Activated CD4-positive, alpha-beta T cell treated with anti-CD3 and anti-CD28 coated beads, Interleukin-2, amount 10 ng/mL, durations not matched to agents 7 days and 5 days (primary cell): Measurements from ENCODE around the gene RILPL1. TPM values are rescaled to one million over a fixed set of nuclear protein-coding genes. Genes with fewer than 3 reads are reported as not detected.
"Not testable (repeated sequence)": the region's sequence is repeated elsewhere in the genome, so short reads cannot be mapped to it uniquely, and the experiment has no call there.

Experiments
- CTCF ChIA-PET: fragments of 350-600 bp; sonication (Branson Sonifier 250); formaldehyde crosslinking; loops from one replicate; lab custom pipeline; 2021; ENCODE audit warnings: antibody characterized with exemption; lab: Charles Lee
- POLR2A ChIA-PET: fragments of 350-600 bp; sonication (Branson Sonifier 250); formaldehyde crosslinking; loops from one replicate; lab custom pipeline; 2021; ENCODE audit warnings: antibody characterized with exemption; lab: Charles Lee
- DNase-seq: peaks from one replicate; pipeline ENCODE4 v3.0.0-alpha.2; 2020
- H3K27ac Mint-ChIP-seq: one replicate; pipeline ENCODE4 v1.8.0; 2021; ENCODE audit warnings: mild to moderate bottlenecking, moderate library complexity, mixed read lengths
- H3K27me3 Mint-ChIP-seq: one replicate; pipeline ENCODE4 v1.8.0; 2021; ENCODE audit warnings: mixed read lengths
- H3K36me3 Mint-ChIP-seq: one replicate; pipeline ENCODE4 v1.8.0; 2021; ENCODE audit warnings: low read depth, mixed read lengths
- H3K4me1 Mint-ChIP-seq: one replicate; pipeline ENCODE4 v1.8.0; 2021; ENCODE audit warnings: mixed read lengths
- H3K4me3 Mint-ChIP-seq: one replicate; pipeline ENCODE4 v1.8.0; 2021; ENCODE audit warnings: mild to moderate bottlenecking, moderate library complexity, mixed read lengths
- H3K9me3 Mint-ChIP-seq: one replicate; pipeline ENCODE4 v1.8.0; 2021; ENCODE audit warnings: mixed read lengths
- total RNA-seq, 2 experiments: library from RNA; stranded (reverse); gene quantifications; one replicate each; pipeline ENCODE4 v1.2.3, GENCODE V29; 2021

Gene RILPL1
- total RNA-seq, 2 experiments from 2014 or later, result 0.79 to 0.89 TPM

GRCh38 chr12:123471374-123472068 lies 62.0 kb downstream of the RILPL1 start:
- Mint-ChIP-seq H3K27me3 (no peaks in the 10 kb centered on the region), H3K9me3 (no peaks in the 10 kb centered on the region)
- CTCF ChIA-PET, result no interaction called here

GRCh38 chr12:123469978-123470377 lies 63.5 kb downstream of the RILPL1 start:
- DNase-seq, result no peak
- H3K4me3 Mint-ChIP-seq, result no peak overlapping the region
- no peaks in the 10 kb centered on the region for H3K27me3 Mint-ChIP-seq
- CTCF ChIA-PET, result interaction anchor here (1.1 kb wide), 1 partner anchor 13 kb away, joined by 4 read pairs; no protein-coding TSS in a partner anchor
- peaks cover 24% of the 10 kb centered on the region for H3K4me1 Mint-ChIP-seq
- no peaks in the 10 kb centered on the region for H3K9me3 Mint-ChIP-seq
- H3K27ac Mint-ChIP-seq, result no peak overlapping the region
- POLR2A ChIA-PET, result no interaction called here
- H3K36me3 Mint-ChIP-seq, result peaks cover 23% of the 10 kb centered on the region

More at GRCh38 chr12:123471374-123472068, 62.0 kb downstream of the RILPL1 start:
- Mint-ChIP-seq H3K4me3 (no peak overlapping the region), H3K4me1 (peaks cover 23% of the 10 kb centered on the region), H3K36me3 (peaks cover 13% of the 10 kb centered on the region), H3K27ac (no peak overlapping the region)
- no peak for DNase-seq
- POLR2A ChIA-PET, result no interaction called here

- Mint-ChIP-seq H3K9me3 (no peaks in the 10 kb centered on the region), H3K36me3 (peaks cover 28% of the 10 kb centered on the region), H3K27ac (peak overlapping the region; percentile 31), H3K4me1 (peaks cover 17% of the 10 kb centered on the region), H3K27me3 (no peaks in the 10 kb centered on the region), H3K4me3 (no peak overlapping the region)
- DNase-seq, result no peak
- POLR2A ChIA-PET, result no interaction called here
- CTCF ChIA-PET, result no interaction called here
Measured at GRCh38 chr12:123468786-123469185, 64.7 kb downstream of the RILPL1 start.

GRCh38 chr12:123465084-123465483 lies 68.4 kb downstream of the RILPL1 start:
- peaks cover 31% of the 10 kb centered on the region for H3K4me1 Mint-ChIP-seq
- no peaks in the 10 kb centered on the region for H3K27me3 Mint-ChIP-seq
- ChIA-PET CTCF (interaction anchor here (0.6 kb wide), 1 partner anchor 1855 kb away, joined by 3 read pairs; no protein-coding TSS in a partner anchor), POLR2A (interaction anchor here (0.6 kb wide), 1 partner anchor 32 kb away, joined by 8 read pairs; no protein-coding TSS in a partner anchor)
- no peak overlapping the region for H3K4me3 Mint-ChIP-seq
- no peak for DNase-seq
- H3K27ac Mint-ChIP-seq, result no peak overlapping the region
- peaks cover 32% of the 10 kb centered on the region for H3K36me3 Mint-ChIP-seq
- H3K9me3 Mint-ChIP-seq, result no peaks in the 10 kb centered on the region

- not testable (repeated sequence) for H3K9me3 Mint-ChIP-seq, H3K27ac Mint-ChIP-seq, H3K4me3 Mint-ChIP-seq, DNase-seq, H3K27me3 Mint-ChIP-seq
- CTCF ChIA-PET, result interaction anchor here (1.0 kb wide), 1 partner anchor 175 kb away, joined by 5 read pairs; no protein-coding TSS in a partner anchor
- Mint-ChIP-seq H3K36me3 (peaks cover 41% of the 10 kb centered on the region), H3K4me1 (peaks cover 37% of the 10 kb centered on the region)
- POLR2A ChIA-PET, result interaction anchor here (0.6 kb wide), 1 partner anchor 585 kb away, joined by 3 read pairs; no protein-coding TSS in a partner anchor
Measured at GRCh38 chr12:123463174-123463573, 70.3 kb downstream of the RILPL1 start.

- ChIA-PET POLR2A (interaction anchor here (1.6 kb wide), 1 partner anchor 92 kb away, joined by 4 read pairs; no protein-coding TSS in a partner anchor), CTCF (interaction anchor here (1.6 to 1.8 kb wide), 3 partner anchors 10 to 93 kb away, joined by 4 to 7 read pairs (median 6); partner anchors contain the start of gene SBNO1)
- DNase-seq, result peak; percentile 88
- Mint-ChIP-seq H3K9me3 (no peaks in the 10 kb centered on the region), H3K4me1 (peaks cover 27% of the 10 kb centered on the region), H3K4me3 (peak within 1 kb of the TSS; percentile 93), H3K36me3 (peaks cover 18% of the 10 kb centered on the region), H3K27ac (peak within 1 kb of the TSS; percentile 100), H3K27me3 (no peaks in the 10 kb centered on the region)
Measured at GRCh38 chr12:123457980-123458779, 75.3 kb downstream of the RILPL1 start, which contains the start of gene SNRNP35. TSS of gene SNRNP35 (plus strand) at chr12:123458139. CDS start at chr12:123465541, 7,402 bp downstream.

- peaks cover 8% of the 10 kb centered on the region for H3K36me3 Mint-ChIP-seq
- no peak overlapping the region for H3K4me3 Mint-ChIP-seq
- ChIA-PET CTCF (no interaction called here), POLR2A (no interaction called here)
- peak; percentile 39 for DNase-seq
- H3K4me1 Mint-ChIP-seq, result peaks cover 22% of the 10 kb centered on the region
- H3K27me3 Mint-ChIP-seq, result no peaks in the 10 kb centered on the region
- no peak overlapping the region for H3K27ac Mint-ChIP-seq
- no peaks in the 10 kb centered on the region for H3K9me3 Mint-ChIP-seq
Measured at GRCh38 chr12:123453165-123453564, 80.4 kb downstream of the RILPL1 start.

- H3K9me3 Mint-ChIP-seq, H3K27me3 Mint-ChIP-seq, H3K27ac Mint-ChIP-seq, H3K4me3 Mint-ChIP-seq, DNase-seq, POLR2A ChIA-PET, H3K36me3 Mint-ChIP-seq: not testable (repeated sequence)
- H3K4me1 Mint-ChIP-seq, result peaks cover 28% of the 10 kb centered on the region
- CTCF ChIA-PET, result interaction anchor here (0.7 to 1.4 kb wide), 2 partner anchors 57 to 86 kb away, joined by 3 read pairs; no protein-coding TSS in a partner anchor
Measured at GRCh38 chr12:123452276-123452550, 81.3 kb downstream of the RILPL1 start.

- H3K27ac Mint-ChIP-seq, result no peak overlapping the region
- ChIA-PET CTCF (interaction anchor here (1.1 to 2.6 kb wide), 2 partner anchors 9 to 12 kb away, joined by 3 to 9 read pairs; no protein-coding TSS in a partner anchor), POLR2A (no interaction called here)
Measured at GRCh38 chr12:123450636-123451035, 82.9 kb downstream of the RILPL1 start.

GRCh38 chr12:123449856-123450255 lies 83.7 kb downstream of the RILPL1 start:
- Mint-ChIP-seq H3K4me1 (peaks cover 38% of the 10 kb centered on the region), H3K27ac (peak overlapping the region; percentile 81), H3K9me3 (no peaks in the 10 kb centered on the region), H3K27me3 (no peaks in the 10 kb centered on the region), H3K4me3 (no peak overlapping the region), H3K36me3 (peaks cover 8% of the 10 kb centered on the region)
- DNase-seq, result no peak
- POLR2A ChIA-PET, result no interaction called here
- CTCF ChIA-PET, result interaction anchor here (1.1 to 2.6 kb wide), 2 partner anchors 10 to 11 kb away, joined by 3 to 9 read pairs; no protein-coding TSS in a partner anchor

More at GRCh38 chr12:123450636-123451035, 82.9 kb downstream of the RILPL1 start:
- Mint-ChIP-seq H3K9me3 (no peaks in the 10 kb centered on the region), H3K36me3 (peaks cover 8% of the 10 kb centered on the region), H3K27me3 (no peaks in the 10 kb centered on the region), H3K4me1 (peaks cover 35% of the 10 kb centered on the region), H3K4me3 (no peak overlapping the region)
- no peak for DNase-seq

GRCh38 chr12:123449249-123449733 lies 84.2 kb downstream of the RILPL1 start:
- H3K27me3 Mint-ChIP-seq, result no peaks in the 10 kb centered on the region
- peaks cover 8% of the 10 kb centered on the region for H3K36me3 Mint-ChIP-seq
- ChIA-PET CTCF (interaction anchor here (0.8 to 2.6 kb wide), 4 partner anchors 8 to 65 kb away, joined by 3 to 9 read pairs (median 4); partner anchors contain the start of genes KMT5A and SNRNP35), POLR2A (interaction anchor here (0.6 to 0.9 kb wide), 2 partner anchors 13 to 269 kb away, joined by 3 to 5 read pairs; partner anchors contain the start of gene RILPL2)
- H3K4me3 Mint-ChIP-seq, result no peak overlapping the region
- H3K4me1 Mint-ChIP-seq, result peaks cover 41% of the 10 kb centered on the region
- no peaks in the 10 kb centered on the region for H3K9me3 Mint-ChIP-seq
- DNase-seq, result no peak
- peak overlapping the region; percentile 81 for H3K27ac Mint-ChIP-seq

- H3K27ac Mint-ChIP-seq, result peak overlapping the region; percentile 66
- DNase-seq, result no peak
- ChIA-PET POLR2A (no interaction called here), CTCF (interaction anchor here (0.6 to 1.5 kb wide), 2 partner anchors 30 to 81 kb away, joined by 4 to 5 read pairs; no protein-coding TSS in a partner anchor)
- no peaks in the 10 kb centered on the region for H3K9me3 Mint-ChIP-seq
- H3K4me1 Mint-ChIP-seq, result peaks cover 48% of the 10 kb centered on the region
- H3K4me3 Mint-ChIP-seq, result no peak overlapping the region
- peaks cover 8% of the 10 kb centered on the region for H3K36me3 Mint-ChIP-seq
- H3K27me3 Mint-ChIP-seq, result no peaks in the 10 kb centered on the region
Measured at GRCh38 chr12:123446333-123446713, 87.2 kb downstream of the RILPL1 start.
